Breast epithelium (tissue), 3 donors: ENCODE results near the gene RAMACL.

ENCODE experiments used
- CTCF ChIP-seq, 3 donors: fragments of 450-650 bp; IDR thresholded peaks; one replicate each; pipeline ENCODE4 v1.5.1; 2016 to 2017; ENCODE audit warnings: antibody characterized with exemption in 3 of 3, mild to moderate bottlenecking in 3 of 3, moderate library complexity in 3 of 3
- POLR2A ChIP-seq: fragments of 450-650 bp; IDR thresholded peaks from one replicate; pipeline ENCODE4 v1.6.1; 2016; ENCODE audit warnings: antibody characterized with exemption, mild to moderate bottlenecking, moderate library complexity

- TF ChIP-seq POLR2A (no peak), CTCF (IDR thresholded peaks at IDR 0.05) (no peak)
Measured at GRCh38 chr6:166539543-166539942, 46.9 kb downstream of the RAMACL start.
